Measurements from ENCODE around the gene NCOR1. TPM values are rescaled to one million over a fixed set of nuclear protein-coding genes. Genes with fewer than 3 reads are reported as not detected.

Gene NCOR1
- total and polyA plus RNA-seq, 2 of the 13 experiments (the other 11 are each of a cell fraction or from before 2014, with no cell fraction given) = 57.0 to 71.7 TPM

DNA sequence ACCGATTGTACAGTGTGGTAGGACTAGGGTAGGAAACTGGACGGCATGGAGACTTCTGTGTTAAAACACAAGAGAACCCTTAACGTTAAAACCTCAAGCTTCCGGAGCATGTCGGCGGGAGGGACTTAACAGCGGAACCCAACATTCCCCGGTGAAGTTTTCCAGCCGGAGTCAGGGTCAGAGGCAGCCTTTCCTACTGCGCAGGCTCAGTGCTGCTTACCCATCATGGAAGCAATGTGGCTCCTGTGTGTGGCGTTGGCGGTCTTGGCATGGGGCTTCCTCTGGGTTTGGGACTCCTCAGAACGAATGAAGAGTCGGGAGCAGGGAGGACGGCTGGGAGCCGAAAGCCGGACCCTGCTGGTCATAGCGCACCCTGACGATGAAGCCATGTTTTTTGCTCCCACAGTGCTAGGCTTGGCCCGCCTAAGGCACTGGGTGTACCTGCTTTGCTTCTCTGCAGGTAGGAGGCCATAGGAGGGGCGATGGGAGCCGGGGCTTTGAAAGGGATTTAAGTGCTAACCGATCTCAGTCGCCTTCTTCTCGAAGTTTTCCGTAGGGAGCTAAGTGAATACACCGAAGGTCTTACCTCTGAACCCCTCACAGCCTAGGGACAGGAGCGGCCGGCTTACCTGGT, 1.8 kb upstream of the NCOR1 start, which contains the start of gene PIGL (continued):
- TF ChIP-seq REPIN1 (CRISPR knock-in tag; IDR thresholded peaks at IDR 0.05; ENCODE audit: borderline replicate concordance, low read depth) (peak; percentile 93), FOXK2 (IDR thresholded peaks at IDR 0.05) (no peak), ZNF331 (CRISPR knock-in tag; IDR thresholded peaks at IDR 0.05) (peak; percentile 92), ZNF777 (CRISPR knock-in tag; IDR thresholded peaks at IDR 0.05) (peak; percentile 79), FOXC1 (CRISPR knock-in tag; IDR thresholded peaks at IDR 0.05; ENCODE audit: borderline replicate concordance) (peak; percentile 64; the same call in 1 of the 2 replicates), ZSCAN21 (CRISPR knock-in tag; IDR thresholded peaks at IDR 0.05; ENCODE audit: borderline replicate concordance) (0 out of 2 replicates have a peak, but pooled peaks have one; percentile 55), ZNF552 (CRISPR knock-in tag; IDR thresholded peaks at IDR 0.05; ENCODE audit: borderline replicate concordance) (peak; percentile 77; the same call in 1 of the 2 replicates), POGZ (CRISPR knock-in tag; IDR thresholded peaks at IDR 0.05) (peak; percentile 92), PTBP1 (IDR thresholded peaks at IDR 0.05; ENCODE audit: low read depth, low read length, poor library complexity, severe bottlenecking) (peak; percentile 83), ZNF235 (CRISPR knock-in tag; IDR thresholded peaks at IDR 0.05; ENCODE audit: borderline replicate concordance) (peak; percentile 52; the same call in 1 of the 2 replicates), RBAK (CRISPR knock-in tag; IDR thresholded peaks at IDR 0.05) (no peak)
- TF ChIP-seq, protein P1, sequence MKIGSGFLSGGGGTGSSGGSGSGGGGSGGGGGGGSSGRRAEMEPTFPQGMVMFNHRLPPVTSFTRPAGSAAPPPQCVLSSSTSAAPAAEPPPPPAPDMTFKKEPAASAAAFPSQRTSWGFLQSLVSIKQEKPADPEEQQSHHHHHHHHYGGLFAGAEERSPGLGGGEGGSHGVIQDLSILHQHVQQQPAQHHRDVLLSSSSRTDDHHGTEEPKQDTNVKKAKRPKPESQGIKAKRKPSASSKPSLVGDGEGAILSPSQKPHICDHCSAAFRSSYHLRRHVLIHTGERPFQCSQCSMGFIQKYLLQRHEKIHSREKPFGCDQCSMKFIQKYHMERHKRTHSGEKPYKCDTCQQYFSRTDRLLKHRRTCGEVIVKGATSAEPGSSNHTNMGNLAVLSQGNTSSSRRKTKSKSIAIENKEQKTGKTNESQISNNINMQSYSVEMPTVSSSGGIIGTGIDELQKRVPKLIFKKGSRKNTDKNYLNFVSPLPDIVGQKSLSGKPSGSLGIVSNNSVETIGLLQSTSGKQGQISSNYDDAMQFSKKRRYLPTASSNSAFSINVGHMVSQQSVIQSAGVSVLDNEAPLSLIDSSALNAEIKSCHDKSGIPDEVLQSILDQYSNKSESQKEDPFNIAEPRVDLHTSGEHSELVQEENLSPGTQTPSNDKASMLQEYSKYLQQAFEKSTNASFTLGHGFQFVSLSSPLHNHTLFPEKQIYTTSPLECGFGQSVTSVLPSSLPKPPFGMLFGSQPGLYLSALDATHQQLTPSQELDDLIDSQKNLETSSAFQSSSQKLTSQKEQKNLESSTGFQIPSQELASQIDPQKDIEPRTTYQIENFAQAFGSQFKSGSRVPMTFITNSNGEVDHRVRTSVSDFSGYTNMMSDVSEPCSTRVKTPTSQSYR (CRISPR knock-in tag; IDR thresholded peaks at IDR 0.05; ENCODE audit: borderline replicate concordance) = 0 out of 2 replicates have a peak, but pooled peaks have one; percentile 41
- TF ChIP-seq, protein P2, sequence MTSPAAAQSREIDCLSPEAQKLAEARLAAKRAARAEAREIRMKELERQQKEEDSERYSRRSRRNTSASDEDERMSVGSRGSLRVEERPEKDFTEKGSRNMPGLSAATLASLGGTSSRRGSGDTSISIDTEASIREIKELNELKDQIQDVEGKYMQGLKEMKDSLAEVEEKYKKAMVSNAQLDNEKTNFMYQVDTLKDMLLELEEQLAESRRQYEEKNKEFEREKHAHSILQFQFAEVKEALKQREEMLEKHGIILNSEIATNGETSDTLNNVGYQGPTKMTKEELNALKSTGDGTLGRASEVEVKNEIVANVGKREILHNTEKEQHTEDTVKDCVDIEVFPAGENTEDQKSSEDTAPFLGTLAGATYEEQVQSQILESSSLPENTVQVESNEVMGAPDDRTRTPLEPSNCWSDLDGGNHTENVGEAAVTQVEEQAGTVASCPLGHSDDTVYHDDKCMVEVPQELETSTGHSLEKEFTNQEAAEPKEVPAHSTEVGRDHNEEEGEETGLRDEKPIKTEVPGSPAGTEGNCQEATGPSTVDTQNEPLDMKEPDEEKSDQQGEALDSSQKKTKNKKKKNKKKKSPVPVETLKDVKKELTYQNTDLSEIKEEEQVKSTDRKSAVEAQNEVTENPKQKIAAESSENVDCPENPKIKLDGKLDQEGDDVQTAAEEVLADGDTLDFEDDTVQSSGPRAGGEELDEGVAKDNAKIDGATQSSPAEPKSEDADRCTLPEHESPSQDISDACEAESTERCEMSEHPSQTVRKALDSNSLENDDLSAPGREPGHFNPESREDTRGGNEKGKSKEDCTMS (CRISPR knock-in tag; conservative IDR thresholded peaks at IDR 0.05) = no peak
- TF ChIP-seq, protein P3, sequence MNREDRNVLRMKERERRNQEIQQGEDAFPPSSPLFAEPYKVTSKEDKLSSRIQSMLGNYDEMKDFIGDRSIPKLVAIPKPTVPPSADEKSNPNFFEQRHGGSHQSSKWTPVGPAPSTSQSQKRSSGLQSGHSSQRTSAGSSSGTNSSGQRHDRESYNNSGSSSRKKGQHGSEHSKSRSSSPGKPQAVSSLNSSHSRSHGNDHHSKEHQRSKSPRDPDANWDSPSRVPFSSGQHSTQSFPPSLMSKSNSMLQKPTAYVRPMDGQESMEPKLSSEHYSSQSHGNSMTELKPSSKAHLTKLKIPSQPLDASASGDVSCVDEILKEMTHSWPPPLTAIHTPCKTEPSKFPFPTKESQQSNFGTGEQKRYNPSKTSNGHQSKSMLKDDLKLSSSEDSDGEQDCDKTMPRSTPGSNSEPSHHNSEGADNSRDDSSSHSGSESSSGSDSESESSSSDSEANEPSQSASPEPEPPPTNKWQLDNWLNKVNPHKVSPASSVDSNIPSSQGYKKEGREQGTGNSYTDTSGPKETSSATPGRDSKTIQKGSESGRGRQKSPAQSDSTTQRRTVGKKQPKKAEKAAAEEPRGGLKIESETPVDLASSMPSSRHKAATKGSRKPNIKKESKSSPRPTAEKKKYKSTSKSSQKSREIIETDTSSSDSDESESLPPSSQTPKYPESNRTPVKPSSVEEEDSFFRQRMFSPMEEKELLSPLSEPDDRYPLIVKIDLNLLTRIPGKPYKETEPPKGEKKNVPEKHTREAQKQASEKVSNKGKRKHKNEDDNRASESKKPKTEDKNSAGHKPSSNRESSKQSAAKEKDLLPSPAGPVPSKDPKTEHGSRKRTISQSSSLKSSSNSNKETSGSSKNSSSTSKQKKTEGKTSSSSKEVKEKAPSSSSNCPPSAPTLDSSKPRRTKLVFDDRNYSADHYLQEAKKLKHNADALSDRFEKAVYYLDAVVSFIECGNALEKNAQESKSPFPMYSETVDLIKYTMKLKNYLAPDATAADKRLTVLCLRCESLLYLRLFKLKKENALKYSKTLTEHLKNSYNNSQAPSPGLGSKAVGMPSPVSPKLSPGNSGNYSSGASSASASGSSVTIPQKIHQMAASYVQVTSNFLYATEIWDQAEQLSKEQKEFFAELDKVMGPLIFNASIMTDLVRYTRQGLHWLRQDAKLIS (CRISPR knock-in tag; IDR thresholded peaks at IDR 0.05) = peak; percentile 77; the same call in 1 of the 2 replicates
- TF ChIP-seq, protein P4, sequence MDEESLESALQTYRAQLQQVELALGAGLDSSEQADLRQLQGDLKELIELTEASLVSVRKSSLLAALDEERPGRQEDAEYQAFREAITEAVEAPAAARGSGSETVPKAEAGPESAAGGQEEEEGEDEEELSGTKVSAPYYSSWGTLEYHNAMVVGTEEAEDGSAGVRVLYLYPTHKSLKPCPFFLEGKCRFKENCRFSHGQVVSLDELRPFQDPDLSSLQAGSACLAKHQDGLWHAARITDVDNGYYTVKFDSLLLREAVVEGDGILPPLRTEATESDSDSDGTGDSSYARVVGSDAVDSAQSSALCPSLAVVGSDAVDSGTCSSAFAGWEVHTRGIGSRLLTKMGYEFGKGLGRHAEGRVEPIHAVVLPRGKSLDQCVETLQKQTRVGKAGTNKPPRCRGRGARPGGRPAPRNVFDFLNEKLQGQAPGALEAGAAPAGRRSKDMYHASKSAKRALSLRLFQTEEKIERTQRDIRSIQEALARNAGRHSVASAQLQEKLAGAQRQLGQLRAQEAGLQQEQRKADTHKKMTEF (CRISPR knock-in tag; IDR thresholded peaks at IDR 0.05) = peak; percentile 96
- TF ChIP-seq, protein P5, sequence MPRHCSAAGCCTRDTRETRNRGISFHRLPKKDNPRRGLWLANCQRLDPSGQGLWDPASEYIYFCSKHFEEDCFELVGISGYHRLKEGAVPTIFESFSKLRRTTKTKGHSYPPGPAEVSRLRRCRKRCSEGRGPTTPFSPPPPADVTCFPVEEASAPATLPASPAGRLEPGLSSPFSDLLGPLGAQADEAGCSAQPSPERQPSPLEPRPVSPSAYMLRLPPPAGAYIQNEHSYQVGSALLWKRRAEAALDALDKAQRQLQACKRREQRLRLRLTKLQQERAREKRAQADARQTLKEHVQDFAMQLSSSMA (CRISPR knock-in tag; IDR thresholded peaks at IDR 0.05) = peak; percentile 72; the same call in 1 of the 2 replicates
